ENCODE measurements around the gene CD99L2. TPM values are rescaled to one million over a fixed set of nuclear protein-coding genes. Genes with fewer than 3 reads are reported as not detected.
A peak's percentile ranks its signal among the peaks of the same experiment; 100 is the strongest.

The CD99L2 gene
- total RNA-seq, 2 donors from 2014 or later = 22.1 to 28.7 TPM

DNA sequence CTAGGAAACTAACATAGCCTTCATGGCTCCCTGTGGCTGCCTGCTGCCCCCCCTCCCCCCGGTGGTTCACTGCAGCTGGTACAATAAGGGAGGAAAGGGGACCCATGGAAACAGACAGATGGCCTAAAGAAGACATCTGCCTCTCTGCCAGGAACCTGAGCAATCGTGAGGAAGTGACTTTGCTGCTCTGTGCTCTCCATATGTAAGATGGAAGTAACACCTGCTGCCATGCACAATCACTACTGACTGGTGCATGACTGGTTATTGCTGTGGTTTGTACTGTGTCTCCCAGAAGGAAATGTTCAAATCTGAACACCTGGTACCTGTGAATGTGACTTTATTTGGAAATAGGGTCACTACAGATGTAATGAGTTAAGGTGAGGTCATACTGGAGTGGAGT, 43.6 kb downstream of the CD99L2 start:
- no peaks in the 10 kb centered on the region for H3K9me3 ChIP-seq
- peaks cover 8% of the 10 kb centered on the region for H3K4me1 ChIP-seq
- ATAC-seq = no peak
- intact Hi-C loops (cut with DNase I) = no loop called here
- TF ChIP-seq CTCF (IDR thresholded peaks at IDR 0.05) = no peak
- no peak for TF ChIP-seq POLR2A (IDR thresholded peaks at IDR 0.05)
- no peak overlapping the region for H3K27ac ChIP-seq
- no peak overlapping the region for H3K4me3 ChIP-seq
- WGBS, 2 donors = 67 to 83% methylated on average over 1 of the region's 2 CpGs
- no peaks in the 10 kb centered on the region for H3K36me3 ChIP-seq (replicated peaks in 1 of 2; ENCODE audit: insufficient read depth in 1 of 2, low read depth in 2 of 2)
- no peaks in the 10 kb centered on the region for H3K27me3 ChIP-seq
- no peak for DNase-seq

DNA sequence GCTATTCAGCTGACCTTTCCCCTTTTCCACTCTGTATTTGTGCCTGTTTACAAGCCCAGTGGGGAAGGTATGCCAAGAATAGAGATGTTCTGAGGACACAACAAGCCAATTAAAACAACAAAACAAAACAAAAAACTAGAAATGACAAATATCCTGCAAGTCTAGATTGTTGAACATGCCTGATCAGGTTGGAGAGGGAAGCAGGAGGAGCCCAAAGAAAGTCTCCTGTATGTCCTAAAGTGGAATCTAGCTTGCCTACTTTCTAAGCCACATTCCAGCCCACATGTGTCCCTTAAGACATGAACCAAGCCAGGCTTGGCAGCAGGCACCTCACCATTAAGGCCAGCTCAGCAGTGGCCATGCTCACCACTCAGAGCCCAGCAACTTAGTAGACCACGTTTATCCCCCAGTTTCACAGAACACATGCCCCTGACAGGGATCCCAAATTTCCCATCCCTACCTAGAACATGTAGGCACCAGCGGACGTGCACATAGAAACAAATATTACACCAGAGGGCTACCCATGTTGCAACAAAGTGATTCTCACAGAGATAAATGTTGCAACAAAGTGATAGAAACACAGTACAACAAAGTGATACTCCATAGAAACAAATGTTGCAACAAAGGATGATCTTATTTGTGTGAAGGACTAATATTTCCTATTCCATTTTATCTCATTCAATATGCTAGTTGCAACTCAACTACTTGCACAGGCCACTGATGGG, 48.3 kb downstream of the CD99L2 start:
- ATAC-seq (no peak), DNase-seq (no peak)
- TF ChIP-seq CTCF (IDR thresholded peaks at IDR 0.05) (no peak), POLR2A (IDR thresholded peaks at IDR 0.05) (no peak)
- 70 to 89% methylated on average over 2 to 3 of the region's 3 CpGs for WGBS, 2 donors
- H3K4me3 ChIP-seq = no peak overlapping the region
- H3K27ac ChIP-seq = no peak overlapping the region
- intact Hi-C loops (cut with DNase I) = no loop called here
- H3K9me3 ChIP-seq = no peaks in the 10 kb centered on the region
- H3K36me3 ChIP-seq (replicated peaks in 1 of 2; ENCODE audit: insufficient read depth in 1 of 2, low read depth in 2 of 2) = no peaks in the 10 kb centered on the region
- H3K27me3 ChIP-seq = no peaks in the 10 kb centered on the region
- H3K4me1 ChIP-seq = peaks cover 15% of the 10 kb centered on the region

DNA sequence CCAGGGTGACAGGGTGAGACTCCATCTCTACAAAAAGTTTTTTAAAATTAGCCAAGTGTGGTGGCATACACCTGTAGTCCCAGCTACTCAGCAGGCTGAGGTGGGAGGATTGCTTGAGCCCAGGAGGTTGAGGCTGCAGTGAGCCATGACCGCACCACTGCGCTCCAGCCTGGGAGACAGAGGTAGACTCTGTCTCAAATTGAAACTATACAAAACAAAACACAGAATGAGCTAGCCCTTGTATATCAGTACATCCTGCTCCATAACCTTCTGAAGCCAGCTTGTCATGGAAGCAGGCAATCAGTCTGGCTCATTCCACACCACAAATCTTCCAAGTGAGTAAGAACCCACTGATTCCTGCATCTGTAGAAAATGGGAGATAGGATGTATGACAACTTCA, 49.0 kb downstream of the CD99L2 start:
- H3K27me3 ChIP-seq = no peaks in the 10 kb centered on the region
- ATAC-seq = no peak
- DNase-seq = no peak
- no peaks in the 10 kb centered on the region for H3K36me3 ChIP-seq (replicated peaks in 1 of 2; ENCODE audit: insufficient read depth in 1 of 2, low read depth in 2 of 2)
- TF ChIP-seq POLR2A (IDR thresholded peaks at IDR 0.05) (no peak), CTCF (IDR thresholded peaks at IDR 0.05) (no peak)
- H3K27ac ChIP-seq = peak overlapping the region in 2 of 4 donors; percentile 72 to 78
- no peak overlapping the region for H3K4me3 ChIP-seq
- intact Hi-C loops (cut with DNase I) = no loop called here
- peaks cover 19% of the 10 kb centered on the region for H3K4me1 ChIP-seq
- H3K9me3 ChIP-seq = no peaks in the 10 kb centered on the region
- 100% methylated on average over 1 of the region's 2 CpGs; no CpG with 5 or more reads in 1 of the 2 donors for WGBS, 2 donors

DNA sequence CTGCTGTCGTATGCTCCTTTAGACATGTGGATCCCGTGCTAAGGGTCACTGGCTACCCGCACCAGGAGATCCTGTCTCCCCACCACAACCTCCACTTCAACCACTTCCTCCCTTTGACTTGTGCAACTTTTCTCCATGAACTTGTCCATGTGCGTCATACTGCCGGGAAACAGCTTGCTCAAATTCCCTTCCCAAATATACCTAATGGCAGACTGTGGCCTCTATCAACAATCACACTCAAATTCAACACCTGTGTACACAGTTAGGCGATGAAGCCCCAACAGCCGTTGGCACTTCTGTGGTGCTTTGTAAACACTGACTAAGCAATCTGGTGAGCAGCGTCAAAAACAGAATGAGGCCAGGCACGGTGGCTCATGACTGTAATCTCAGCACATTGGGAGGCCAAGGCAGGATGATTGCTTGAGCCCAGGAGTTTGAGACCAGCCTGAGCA, 49.5 kb downstream of the CD99L2 start:
- no peaks in the 10 kb centered on the region for H3K9me3 ChIP-seq
- ATAC-seq (peak; percentile 98), DNase-seq (peak; percentile 73 to 88 (median 78))
- peaks cover 19% of the 10 kb centered on the region for H3K4me1 ChIP-seq
- no peaks in the 10 kb centered on the region for H3K36me3 ChIP-seq (replicated peaks in 1 of 2; ENCODE audit: insufficient read depth in 1 of 2, low read depth in 2 of 2)
- TF ChIP-seq POLR2A (IDR thresholded peaks at IDR 0.05) (no peak), CTCF (IDR thresholded peaks at IDR 0.05) (no peak)
- no peaks in the 10 kb centered on the region for H3K27me3 ChIP-seq
- no peak overlapping the region for H3K4me3 ChIP-seq
- intact Hi-C loops (cut with DNase I) = no loop called here
- 23 to 60% methylated on average over 7 to 9 of the region's 9 CpGs for WGBS, 2 donors
- H3K27ac ChIP-seq = peak overlapping the region in 3 of 4 donors; percentile 19 to 78 (median 72)

DNA sequence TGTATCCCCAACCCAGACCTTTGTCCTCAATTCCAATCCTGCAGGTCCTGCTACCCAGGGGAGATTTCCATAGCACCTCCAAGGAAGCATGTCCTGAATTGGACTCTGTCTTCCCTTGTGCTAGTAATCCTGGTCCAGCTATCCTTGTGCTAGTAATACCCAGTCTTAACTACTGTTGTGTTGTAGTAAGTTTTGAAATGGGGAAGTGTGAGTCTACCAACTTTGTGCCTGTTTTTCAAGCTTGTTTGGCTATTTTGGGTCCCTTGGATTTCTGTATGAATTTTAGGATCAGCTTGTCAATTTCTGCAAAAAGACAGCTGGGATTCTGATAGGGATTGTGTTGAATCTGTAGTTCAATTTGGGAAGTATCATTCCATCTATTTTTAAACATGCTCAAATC, 51.4 kb downstream of the CD99L2 start:
- Histone ChIP-seq H3K36me3 (replicated peaks in 1 of 2; ENCODE audit: insufficient read depth in 1 of 2, low read depth in 2 of 2) (no peaks in the 10 kb centered on the region), H3K9me3 (no peaks in the 10 kb centered on the region), H3K4me3 (no peak overlapping the region), H3K27ac (no peak overlapping the region), H3K4me1 (peaks cover 15% of the 10 kb centered on the region), H3K27me3 (no peaks in the 10 kb centered on the region)
- TF ChIP-seq CTCF (IDR thresholded peaks at IDR 0.05) = no peak
- TF ChIP-seq POLR2A (IDR thresholded peaks at IDR 0.05) = no peak
- intact Hi-C loops (cut with DNase I) = no loop called here
- DNase-seq (no peak), ATAC-seq (no peak)
